Activated CD8-positive, alpha-beta T cell treated with anti-CD3 and anti-CD28 coated beads for 36 hours (primary cell): Measurements from ENCODE around the gene HIVEP1. TPM values are rescaled to one million over a fixed set of nuclear protein-coding genes. Genes with fewer than 3 reads are reported as not detected.

Experiments used
- ATAC-seq: fragments of 200-7000 bp; cut with Tn5 transposase; one replicate; pipeline ENCODE4 v1.10.0; 2021; ENCODE audit warnings: mild to moderate bottlenecking, moderate library complexity
- CTCF ChIA-PET: fragments of 350-600 bp; sonication (Branson Sonifier 250); formaldehyde crosslinking; loops from one replicate; lab custom pipeline; 2021; ENCODE audit warnings: antibody characterized with exemption; lab: Charles Lee
- POLR2A ChIA-PET: fragments of 350-600 bp; sonication (Branson Sonifier 250); formaldehyde crosslinking; loops from one replicate; lab custom pipeline; 2021; ENCODE audit warnings: antibody characterized with exemption; lab: Charles Lee
- DNase-seq: peaks from one replicate; pipeline ENCODE4 v3.0.0-alpha.2; 2020
- H3K27ac Mint-ChIP-seq: one replicate; pipeline ENCODE4 v1.8.0; 2021; ENCODE audit warnings: mild to moderate bottlenecking, mixed read lengths
- H3K27me3 Mint-ChIP-seq: one replicate; pipeline ENCODE4 v1.8.0; 2021; ENCODE audit warnings: mixed read lengths
- H3K36me3 Mint-ChIP-seq: one replicate; pipeline ENCODE4 v1.8.0; 2021; ENCODE audit warnings: low read depth, mixed read lengths
- H3K4me1 Mint-ChIP-seq: one replicate; pipeline ENCODE4 v1.8.0; 2021; ENCODE audit warnings: low read depth, mixed read lengths
- H3K4me3 Mint-ChIP-seq: one replicate; pipeline ENCODE4 v1.8.0; 2021; ENCODE audit warnings: mild to moderate bottlenecking, moderate library complexity, mixed read lengths
- H3K9me3 Mint-ChIP-seq: one replicate; pipeline ENCODE4 v1.8.0; 2021; ENCODE audit warnings: mixed read lengths
- intact Hi-C: fragments of 100-400 bp; cut with micrococcal nuclease; formaldehyde crosslinking; loops from one replicate; pipeline ENCODE4 v1.10.0; 2022
- total RNA-seq, 2 experiments: library from RNA; stranded (reverse); gene quantifications; one replicate each; pipeline ENCODE4 v1.2.3, GENCODE V29; 2021
- TF ChIP-seq, protein P1 (sequence below): fragments of 200-600 bp; IDR thresholded peaks from one replicate; pipeline ENCODE4 v1.8.0; 2022; ENCODE audit warnings: antibody characterized with exemption, mild to moderate bottlenecking

Gene HIVEP1
- total RNA-seq, 2 experiments from 2014 or later: 38.5 to 41.3 TPM

DNA sequence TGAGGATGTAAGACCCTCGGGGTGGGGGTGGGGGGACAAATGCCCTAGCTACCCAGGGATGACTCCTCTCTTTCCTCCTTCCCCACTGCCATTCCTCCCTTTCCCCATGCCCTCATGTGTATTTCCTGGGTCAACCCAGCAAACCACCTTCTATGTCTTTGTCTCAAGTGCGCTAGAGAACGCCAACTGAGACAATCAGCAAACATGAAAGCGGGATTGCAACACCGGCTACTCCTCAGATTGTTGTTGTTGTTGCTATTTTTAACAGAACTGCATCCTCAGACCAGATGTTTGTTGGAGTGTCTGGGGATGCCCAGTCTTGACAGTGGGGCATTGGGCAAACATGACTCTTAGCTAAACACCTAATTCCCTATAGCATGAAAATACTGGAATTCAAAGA, 39.3 kb upstream of the HIVEP1 start:
- Mint-ChIP-seq H3K27me3 (no peaks in the 10 kb centered on the region), H3K4me1 (peaks cover 29% of the 10 kb centered on the region), H3K27ac (no peak overlapping the region), H3K4me3 (no peak overlapping the region), H3K9me3 (no peaks in the 10 kb centered on the region), H3K36me3 (peaks cover 2% of the 10 kb centered on the region)
- CTCF ChIA-PET: interaction anchor here (1.3 kb wide), 1 partner anchor 281 kb away, joined by 4 read pairs; no protein-coding TSS in a partner anchor
- TF ChIP-seq, protein P1, sequence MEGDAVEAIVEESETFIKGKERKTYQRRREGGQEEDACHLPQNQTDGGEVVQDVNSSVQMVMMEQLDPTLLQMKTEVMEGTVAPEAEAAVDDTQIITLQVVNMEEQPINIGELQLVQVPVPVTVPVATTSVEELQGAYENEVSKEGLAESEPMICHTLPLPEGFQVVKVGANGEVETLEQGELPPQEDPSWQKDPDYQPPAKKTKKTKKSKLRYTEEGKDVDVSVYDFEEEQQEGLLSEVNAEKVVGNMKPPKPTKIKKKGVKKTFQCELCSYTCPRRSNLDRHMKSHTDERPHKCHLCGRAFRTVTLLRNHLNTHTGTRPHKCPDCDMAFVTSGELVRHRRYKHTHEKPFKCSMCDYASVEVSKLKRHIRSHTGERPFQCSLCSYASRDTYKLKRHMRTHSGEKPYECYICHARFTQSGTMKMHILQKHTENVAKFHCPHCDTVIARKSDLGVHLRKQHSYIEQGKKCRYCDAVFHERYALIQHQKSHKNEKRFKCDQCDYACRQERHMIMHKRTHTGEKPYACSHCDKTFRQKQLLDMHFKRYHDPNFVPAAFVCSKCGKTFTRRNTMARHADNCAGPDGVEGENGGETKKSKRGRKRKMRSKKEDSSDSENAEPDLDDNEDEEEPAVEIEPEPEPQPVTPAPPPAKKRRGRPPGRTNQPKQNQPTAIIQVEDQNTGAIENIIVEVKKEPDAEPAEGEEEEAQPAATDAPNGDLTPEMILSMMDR: no peak
- intact Hi-C loops: no loop called here
- POLR2A ChIA-PET: no interaction called here
- ATAC-seq (no peak), DNase-seq (no peak)

DNA sequence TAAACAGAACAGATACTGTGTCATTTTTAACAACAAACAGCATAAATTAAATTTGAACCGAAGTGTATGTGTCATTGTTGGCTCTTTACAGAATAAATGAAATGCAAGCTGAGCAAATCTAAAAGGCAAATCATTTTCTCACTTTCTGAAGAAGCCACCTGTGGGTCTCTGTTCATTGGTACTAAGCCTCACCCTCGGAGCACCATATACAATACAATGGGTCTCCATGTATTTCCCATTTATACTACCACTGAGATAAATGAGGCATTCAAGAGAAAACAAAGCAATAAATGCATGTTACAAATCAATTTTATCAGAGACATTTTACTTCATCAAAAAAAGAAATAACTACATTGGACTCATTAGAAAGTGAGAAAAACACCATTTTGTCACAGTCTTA, 38.9 kb upstream of the HIVEP1 start:
- no peaks in the 10 kb centered on the region for H3K9me3 Mint-ChIP-seq
- H3K27me3 Mint-ChIP-seq: no peaks in the 10 kb centered on the region
- peaks cover 2% of the 10 kb centered on the region for H3K36me3 Mint-ChIP-seq
- CTCF ChIA-PET: interaction anchor here (0.9 kb wide), 1 partner anchor 102 kb away, joined by 3 read pairs; no protein-coding TSS in a partner anchor
- peaks cover 34% of the 10 kb centered on the region for H3K4me1 Mint-ChIP-seq
- intact Hi-C loops: no loop called here
- no peak overlapping the region for H3K27ac Mint-ChIP-seq
- DNase-seq: no peak
- H3K4me3 Mint-ChIP-seq: no peak overlapping the region
- TF ChIP-seq, protein P1: no peak
- no peak for ATAC-seq
- POLR2A ChIA-PET: no interaction called here

DNA sequence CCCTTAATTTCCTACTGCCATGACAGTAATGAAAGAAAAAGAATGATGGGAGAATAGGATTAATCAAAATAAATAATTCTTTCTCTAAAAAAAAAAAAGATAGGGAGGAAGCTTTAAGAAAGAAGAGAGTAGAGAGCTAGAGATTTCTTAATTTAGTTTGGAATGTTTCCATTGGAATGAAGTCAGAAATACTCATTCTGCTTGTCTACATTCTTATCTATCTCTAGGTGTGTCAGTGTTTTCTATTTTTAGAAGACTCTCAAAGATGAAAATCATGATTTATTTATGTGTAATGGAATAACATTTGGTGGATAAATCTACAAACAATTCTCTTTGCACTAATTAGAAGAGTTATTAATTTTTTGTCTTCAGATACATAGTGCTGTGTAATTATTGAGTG, 38.0 kb upstream of the HIVEP1 start:
- no peak overlapping the region for H3K4me3 Mint-ChIP-seq
- H3K27ac Mint-ChIP-seq: no peak overlapping the region
- peaks cover 2% of the 10 kb centered on the region for H3K36me3 Mint-ChIP-seq
- no peaks in the 10 kb centered on the region for H3K27me3 Mint-ChIP-seq
- ChIA-PET POLR2A (interaction anchor here (1.8 kb wide), 1 partner anchor 35 kb away, joined by 6 read pairs; no protein-coding TSS in a partner anchor), CTCF (interaction anchor here (0.9 to 1.0 kb wide), 2 partner anchors 14 to 101 kb away, joined by 3 read pairs; no protein-coding TSS in a partner anchor)
- H3K4me1 Mint-ChIP-seq: peaks cover 36% of the 10 kb centered on the region
- DNase-seq (no peak), ATAC-seq (no peak)
- TF ChIP-seq, protein P1: no peak
- intact Hi-C loops: no loop called here
- no peaks in the 10 kb centered on the region for H3K9me3 Mint-ChIP-seq

GRCh38 chr6:11975353-11975977, 36.6 kb upstream of the HIVEP1 start:
- peaks cover 36% of the 10 kb centered on the region for H3K4me1 Mint-ChIP-seq
- peak; percentile 71 for DNase-seq
- H3K4me3 Mint-ChIP-seq: peak overlapping the region; percentile 17
- ATAC-seq: peak; percentile 86
- H3K27me3 Mint-ChIP-seq: no peaks in the 10 kb centered on the region
- no peaks in the 10 kb centered on the region for H3K9me3 Mint-ChIP-seq
- intact Hi-C loops: no loop called here
- ChIA-PET POLR2A (interaction anchor here (0.7 to 1.8 kb wide), 3 partner anchors 9 to 33 kb away, joined by 3 to 6 read pairs (median 4); no protein-coding TSS in a partner anchor), CTCF (interaction anchor here (1.0 kb wide), 1 partner anchor 15 kb away, joined by 3 read pairs; no protein-coding TSS in a partner anchor)
- peak overlapping the region; percentile 65 for H3K27ac Mint-ChIP-seq
- TF ChIP-seq, protein P1: no peak
- peaks cover 2% of the 10 kb centered on the region for H3K36me3 Mint-ChIP-seq

- no peaks in the 10 kb centered on the region for H3K9me3 Mint-ChIP-seq
- H3K36me3 Mint-ChIP-seq: peaks cover 2% of the 10 kb centered on the region
- no peak overlapping the region for H3K4me3 Mint-ChIP-seq
- DNase-seq (no peak), ATAC-seq (no peak)
- no peaks in the 10 kb centered on the region for H3K27me3 Mint-ChIP-seq
- intact Hi-C loops: no loop called here
- TF ChIP-seq, protein P1: no peak
- ChIA-PET CTCF (no interaction called here), POLR2A (no interaction called here)
- H3K27ac Mint-ChIP-seq: peak overlapping the region; percentile 25
- H3K4me1 Mint-ChIP-seq: peaks cover 36% of the 10 kb centered on the region
Observed at GRCh38 chr6:11976489-11976888, 35.6 kb upstream of the HIVEP1 start.
